Measurements from ENCODE around the gene ENTPD3.

Gene ENTPD3

GRCh38 chr3:40396406-40396805 lies 9.4 kb downstream of the ENTPD3 start:
- H2AK5ac ChIP-seq (ENCODE audit: low read length): no peak overlapping the region
- H3K18ac ChIP-seq (ENCODE audit: low read length): no peak overlapping the region
- no peak overlapping the region for H3K9ac ChIP-seq (ENCODE audit: low read length)
- H4K12ac ChIP-seq (ENCODE audit: low read depth, low read length): no peak overlapping the region
- H2BK120ac ChIP-seq (ENCODE audit: insufficient read depth, low read length, poor library complexity): no peak overlapping the region
- no peak overlapping the region for H3K23ac ChIP-seq (ENCODE audit: low read length)
- H3K9me3 ChIP-seq (ENCODE audit: insufficient read depth, low read depth, low read length): no peaks in the 10 kb centered on the region
- no peaks in the 10 kb centered on the region for H3K36me3 ChIP-seq (ENCODE audit: control insufficient read depth in 1 of 2, insufficient read depth in 2 of 2, low read length in 2 of 2)
- no peak overlapping the region for H4K8ac ChIP-seq (ENCODE audit: low read depth, low read length)
- H3K4me1 ChIP-seq (ENCODE audit: control insufficient read depth in 1 of 2, insufficient read depth in 2 of 2, low read length in 2 of 2): no peaks in the 10 kb centered on the region
- no peaks in the 10 kb centered on the region for H3K79me1 ChIP-seq (ENCODE audit: low read length)
- no peaks in the 10 kb centered on the region for H3K27me3 ChIP-seq (ENCODE audit: insufficient read depth, low read length)
- H4K91ac ChIP-seq (ENCODE audit: low read depth, low read length): no peak overlapping the region
- no peak overlapping the region for H2AFZ ChIP-seq (ENCODE audit: insufficient read depth, low read length, poor library complexity)
- no peaks in the 10 kb centered on the region for H3K79me2 ChIP-seq (ENCODE audit: control insufficient read depth, insufficient read depth, low read length, poor library complexity)
- H3K4me2 ChIP-seq (ENCODE audit: low read length): no peak overlapping the region
- no peak overlapping the region for H3K27ac ChIP-seq (ENCODE audit: low read depth, low read length)
- no CpG with 5 or more reads among the region's 5 CpGs for WGBS (ENCODE audit: extremely low coverage, insufficient coverage, insufficient read length)
- no peak overlapping the region for H2BK5ac ChIP-seq (ENCODE audit: low read depth, low read length, poor library complexity)
- peak; percentile 2 to 59 for DNase-seq
- H2BK12ac ChIP-seq (ENCODE audit: low read length): no peak overlapping the region
- no peak overlapping the region for H3K14ac ChIP-seq (ENCODE audit: low read length)
- no peak overlapping the region for H3K4ac ChIP-seq (ENCODE audit: low read depth, low read length)
- H3K4me3 ChIP-seq (ENCODE audit: low read depth, low read length): no peak overlapping the region

- Histone ChIP-seq H4K8ac (ENCODE audit: low read depth, low read length) (no peak overlapping the region), H3K4me2 (ENCODE audit: low read length) (no peak overlapping the region), H4K91ac (ENCODE audit: low read depth, low read length) (no peak overlapping the region), H3K27me3 (ENCODE audit: insufficient read depth, low read length) (no peaks in the 10 kb centered on the region), H4K12ac (ENCODE audit: low read depth, low read length) (no peak overlapping the region), H2BK120ac (ENCODE audit: insufficient read depth, low read length, poor library complexity) (no peak overlapping the region), H2AFZ (ENCODE audit: insufficient read depth, low read length, poor library complexity) (no peak overlapping the region), H3K14ac (ENCODE audit: low read length) (no peak overlapping the region), H2BK5ac (ENCODE audit: low read depth, low read length, poor library complexity) (no peak overlapping the region), H2BK12ac (ENCODE audit: low read length) (no peak overlapping the region), H3K9ac (ENCODE audit: low read length) (no peak overlapping the region), H3K4ac (ENCODE audit: low read depth, low read length) (no peak overlapping the region), H3K4me1 (ENCODE audit: control insufficient read depth in 1 of 2, insufficient read depth in 2 of 2, low read length in 2 of 2) (no peaks in the 10 kb centered on the region), H3K9me3 (ENCODE audit: insufficient read depth, low read depth, low read length) (no peaks in the 10 kb centered on the region), H3K4me3 (ENCODE audit: low read depth, low read length) (no peak overlapping the region), H2AK5ac (ENCODE audit: low read length) (no peak overlapping the region), H3K79me2 (ENCODE audit: control insufficient read depth, insufficient read depth, low read length, poor library complexity) (no peaks in the 10 kb centered on the region), H3K23ac (ENCODE audit: low read length) (no peak overlapping the region), H3K18ac (ENCODE audit: low read length) (no peak overlapping the region), H3K79me1 (ENCODE audit: low read length) (no peaks in the 10 kb centered on the region), H3K27ac (ENCODE audit: low read depth, low read length) (no peak overlapping the region), H3K36me3 (ENCODE audit: control insufficient read depth in 1 of 2, insufficient read depth in 2 of 2, low read length in 2 of 2) (no peaks in the 10 kb centered on the region)
- WGBS (ENCODE audit: extremely low coverage, insufficient coverage, insufficient read length): no CpG with 5 or more reads among the region's 4 CpGs
- DNase-seq: peak; percentile 3 to 66
Measured at GRCh38 chr3:40397129-40397528, 10.1 kb downstream of the ENTPD3 start.

GRCh38 chr3:40397912-40398311 lies 10.9 kb downstream of the ENTPD3 start:
- H3K18ac ChIP-seq (ENCODE audit: low read length): no peak overlapping the region
- H3K4me1 ChIP-seq (ENCODE audit: control insufficient read depth in 1 of 2, insufficient read depth in 2 of 2, low read length in 2 of 2): no peaks in the 10 kb centered on the region
- no peak overlapping the region for H2BK12ac ChIP-seq (ENCODE audit: low read length)
- H3K4me2 ChIP-seq (ENCODE audit: low read length): no peak overlapping the region
- no peaks in the 10 kb centered on the region for H3K79me1 ChIP-seq (ENCODE audit: low read length)
- H3K23ac ChIP-seq (ENCODE audit: low read length): no peak overlapping the region
- H4K8ac ChIP-seq (ENCODE audit: low read depth, low read length): no peak overlapping the region
- H3K9ac ChIP-seq (ENCODE audit: low read length): no peak overlapping the region
- no peaks in the 10 kb centered on the region for H3K9me3 ChIP-seq (ENCODE audit: insufficient read depth, low read depth, low read length)
- no peak overlapping the region for H3K4me3 ChIP-seq (ENCODE audit: low read depth, low read length)
- no peak overlapping the region for H3K27ac ChIP-seq (ENCODE audit: low read depth, low read length)
- H2BK5ac ChIP-seq (ENCODE audit: low read depth, low read length, poor library complexity): no peak overlapping the region
- H3K36me3 ChIP-seq (ENCODE audit: control insufficient read depth in 1 of 2, insufficient read depth in 2 of 2, low read length in 2 of 2): no peaks in the 10 kb centered on the region
- H3K4ac ChIP-seq (ENCODE audit: low read depth, low read length): no peak overlapping the region
- no peaks in the 10 kb centered on the region for H3K79me2 ChIP-seq (ENCODE audit: control insufficient read depth, insufficient read depth, low read length, poor library complexity)
- no CpG with 5 or more reads among the region's 4 CpGs for WGBS (ENCODE audit: extremely low coverage, insufficient coverage, insufficient read length)
- no peak for DNase-seq
- H4K12ac ChIP-seq (ENCODE audit: low read depth, low read length): no peak overlapping the region
- H4K91ac ChIP-seq (ENCODE audit: low read depth, low read length): no peak overlapping the region
- H3K14ac ChIP-seq (ENCODE audit: low read length): no peak overlapping the region
- no peak overlapping the region for H2AK5ac ChIP-seq (ENCODE audit: low read length)
- no peak overlapping the region for H2AFZ ChIP-seq (ENCODE audit: insufficient read depth, low read length, poor library complexity)
- H3K27me3 ChIP-seq (ENCODE audit: insufficient read depth, low read length): no peaks in the 10 kb centered on the region
- no peak overlapping the region for H2BK120ac ChIP-seq (ENCODE audit: insufficient read depth, low read length, poor library complexity)

- Histone ChIP-seq H4K91ac (ENCODE audit: low read depth, low read length) (no peak overlapping the region), H3K4ac (ENCODE audit: low read depth, low read length) (no peak overlapping the region), H3K36me3 (ENCODE audit: control insufficient read depth in 1 of 2, insufficient read depth in 2 of 2, low read length in 2 of 2) (no peaks in the 10 kb centered on the region), H3K23ac (ENCODE audit: low read length) (no peak overlapping the region), H3K27ac (ENCODE audit: low read depth, low read length) (no peak overlapping the region), H2BK120ac (ENCODE audit: insufficient read depth, low read length, poor library complexity) (no peak overlapping the region), H4K8ac (ENCODE audit: low read depth, low read length) (no peak overlapping the region), H4K12ac (ENCODE audit: low read depth, low read length) (no peak overlapping the region), H3K27me3 (ENCODE audit: insufficient read depth, low read length) (no peaks in the 10 kb centered on the region), H3K9ac (ENCODE audit: low read length) (no peak overlapping the region), H3K79me2 (ENCODE audit: control insufficient read depth, insufficient read depth, low read length, poor library complexity) (no peaks in the 10 kb centered on the region), H3K9me3 (ENCODE audit: insufficient read depth, low read depth, low read length) (no peaks in the 10 kb centered on the region), H3K18ac (ENCODE audit: low read length) (no peak overlapping the region), H2AK5ac (ENCODE audit: low read length) (no peak overlapping the region), H3K14ac (ENCODE audit: low read length) (no peak overlapping the region), H3K4me3 (ENCODE audit: low read depth, low read length) (no peak overlapping the region), H2AFZ (ENCODE audit: insufficient read depth, low read length, poor library complexity) (no peak overlapping the region), H2BK12ac (ENCODE audit: low read length) (no peak overlapping the region), H3K4me2 (ENCODE audit: low read length) (no peak overlapping the region), H3K79me1 (ENCODE audit: low read length) (no peaks in the 10 kb centered on the region), H2BK5ac (ENCODE audit: low read depth, low read length, poor library complexity) (no peak overlapping the region), H3K4me1 (ENCODE audit: control insufficient read depth in 1 of 2, insufficient read depth in 2 of 2, low read length in 2 of 2) (no peaks in the 10 kb centered on the region)
- DNase-seq: no peak
- no CpG with 5 or more reads among the region's 3 CpGs for WGBS (ENCODE audit: extremely low coverage, insufficient coverage, insufficient read length)
Measured at GRCh38 chr3:40398346-40398745, 11.4 kb downstream of the ENTPD3 start.
